8988T (cell line): ENCODE data around the gene GPR162.
A peak's percentile ranks its signal among the peaks of the same experiment; 100 is the strongest.

Experiments
- DNase-seq: peaks from one replicate; pipeline ENCODE4 v3.0.0; 2011

The GPR162 gene

GRCh38 chr12:6821591-6822425 lies at the start of gene GPR162:
Gene GPR162, plus strand, starts transcription at chr12:6821821. Its CDS starts 2,078 bp downstream, at chr12:6823899.
- DNase-seq: no peak

DNA sequence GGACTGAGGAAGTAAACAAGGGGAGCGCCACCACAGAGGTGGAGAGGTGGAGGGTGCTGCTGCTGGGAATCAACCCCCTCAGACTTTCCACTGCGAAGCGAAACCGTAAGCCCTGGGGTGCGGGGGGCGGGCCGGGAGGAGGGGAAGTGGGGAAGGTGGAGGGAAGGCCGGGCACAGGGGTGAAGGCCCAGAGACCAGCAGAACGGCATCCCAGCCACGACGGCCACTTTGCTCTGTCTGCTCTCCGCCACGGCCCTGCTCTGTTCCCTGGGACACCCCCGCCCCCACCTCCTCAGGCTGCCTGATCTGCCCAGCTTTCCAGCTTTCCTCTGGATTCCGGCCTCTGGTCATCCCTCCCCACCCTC lies 49.3 kb upstream of the GPR162 start, which contains the start of gene LAG3:
Gene LAG3, plus strand, starts transcription at position 190 of the 365 bp plus-strand sequence. CDS start 333 bp downstream, outside the sequence.
- peak; percentile 50 for DNase-seq

- no peak for DNase-seq
Observed at GRCh38 chr12:6772726-6773589, 48.7 kb upstream of the GPR162 start.

GRCh38 chr12:6773590-6774351 lies 47.9 kb upstream of the GPR162 start:
- DNase-seq: no peak

DNA sequence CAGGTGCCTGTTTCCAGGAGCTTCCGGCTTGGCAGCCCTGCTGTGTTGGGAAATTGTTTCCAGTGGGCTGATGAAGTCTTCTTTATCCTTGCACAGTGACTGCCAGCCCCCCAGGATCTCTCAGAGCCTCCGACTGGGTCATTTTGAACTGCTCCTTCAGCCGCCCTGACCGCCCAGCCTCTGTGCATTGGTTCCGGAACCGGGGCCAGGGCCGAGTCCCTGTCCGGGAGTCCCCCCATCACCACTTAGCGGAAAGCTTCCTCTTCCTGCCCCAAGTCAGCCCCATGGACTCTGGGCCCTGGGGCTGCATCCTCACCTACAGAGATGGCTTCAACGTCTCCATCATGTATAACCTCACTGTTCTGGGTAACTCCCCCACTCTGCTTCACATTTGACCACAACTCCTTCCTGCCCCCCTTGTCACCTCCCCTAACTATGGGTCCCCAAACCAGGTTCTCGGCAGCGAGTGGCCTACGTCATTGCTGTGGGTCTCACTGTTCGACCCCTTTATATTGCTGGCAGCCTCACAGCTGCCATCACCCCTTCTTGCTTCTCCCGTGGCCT lies 47.0 kb upstream of the GPR162 start:
- no peak for DNase-seq

- no peak for DNase-seq
Observed at GRCh38 chr12:6775185-6776174, 46.1 kb upstream of the GPR162 start.

DNA sequence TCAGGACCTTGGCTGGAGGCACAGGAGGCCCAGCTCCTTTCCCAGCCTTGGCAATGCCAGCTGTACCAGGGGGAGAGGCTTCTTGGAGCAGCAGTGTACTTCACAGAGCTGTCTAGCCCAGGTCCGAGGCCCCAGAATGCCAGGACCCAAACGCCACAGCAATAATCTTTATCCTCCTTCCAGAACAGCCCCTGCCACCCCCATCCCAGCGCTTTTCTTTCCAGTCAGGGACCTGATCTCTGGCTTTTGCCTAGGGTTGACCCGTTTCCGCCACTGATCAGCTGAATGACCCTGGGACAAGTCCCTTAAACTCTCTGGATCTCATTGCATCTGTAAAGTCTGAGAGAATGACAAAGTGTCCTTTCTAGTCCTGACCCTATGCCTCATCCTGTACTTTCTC lies 44.2 kb upstream of the GPR162 start:
- no peak for DNase-seq

- DNase-seq: no peak
Observed at GRCh38 chr12:6778217-6778573, 43.4 kb upstream of the GPR162 start.

GRCh38 chr12:6778574-6779550 lies 42.8 kb upstream of the GPR162 start:
- peak; percentile 76 for DNase-seq

DNA sequence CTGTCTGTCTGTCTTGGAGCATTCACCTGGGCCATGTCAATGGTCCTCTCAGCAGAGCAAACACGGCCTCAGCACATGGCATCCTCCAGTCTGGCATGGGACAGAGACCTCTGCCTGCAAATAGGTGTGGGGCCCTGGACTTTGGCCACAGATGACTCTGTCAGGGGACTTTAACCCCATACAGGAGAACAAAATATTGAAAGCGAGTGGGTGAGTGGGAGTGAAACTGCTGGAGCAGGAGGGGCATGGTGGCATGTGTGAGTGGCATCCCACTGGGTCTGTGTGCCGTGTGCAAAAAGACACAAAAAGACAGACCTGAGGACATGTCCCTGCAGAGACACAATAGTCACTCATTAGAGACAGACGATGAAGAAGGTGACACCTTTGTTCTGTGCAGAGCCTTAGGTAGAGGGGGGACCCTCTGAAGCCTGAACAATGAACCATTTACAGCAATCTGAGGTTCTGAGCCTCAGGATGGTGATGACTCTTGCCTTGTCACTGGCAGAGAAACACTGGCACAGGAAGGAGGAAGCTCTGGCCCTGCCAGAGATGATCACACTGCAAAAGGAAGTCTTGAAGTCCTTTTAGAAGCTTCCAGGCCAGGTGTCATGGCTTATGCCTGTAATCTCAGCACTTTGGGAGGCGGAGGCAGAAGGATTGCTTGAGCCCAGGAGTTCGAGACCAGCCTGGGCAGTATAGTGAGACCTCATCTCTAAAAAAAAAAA lies 41.8 kb upstream of the GPR162 start:
- no peak for DNase-seq

DNA sequence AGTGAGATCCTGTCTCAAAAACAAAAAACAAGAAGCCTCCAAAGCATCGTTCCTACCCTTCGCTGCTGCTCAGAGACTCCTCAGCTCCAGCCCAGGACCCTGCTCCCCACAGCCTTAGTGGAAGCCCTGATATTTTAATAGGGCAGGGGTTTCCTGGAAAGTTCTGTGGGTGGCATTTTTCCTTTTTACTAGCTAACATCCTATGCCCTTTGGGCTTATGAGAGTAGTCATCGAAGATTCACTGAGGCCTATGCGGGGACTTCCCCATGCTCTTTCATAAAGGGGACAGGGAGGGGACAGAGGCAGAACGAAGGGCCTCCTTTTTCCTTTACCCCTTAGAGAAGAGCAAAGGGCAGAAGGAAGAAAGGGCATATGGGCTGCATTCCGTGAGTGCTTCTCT lies 41.0 kb upstream of the GPR162 start:
- no peak for DNase-seq

DNA sequence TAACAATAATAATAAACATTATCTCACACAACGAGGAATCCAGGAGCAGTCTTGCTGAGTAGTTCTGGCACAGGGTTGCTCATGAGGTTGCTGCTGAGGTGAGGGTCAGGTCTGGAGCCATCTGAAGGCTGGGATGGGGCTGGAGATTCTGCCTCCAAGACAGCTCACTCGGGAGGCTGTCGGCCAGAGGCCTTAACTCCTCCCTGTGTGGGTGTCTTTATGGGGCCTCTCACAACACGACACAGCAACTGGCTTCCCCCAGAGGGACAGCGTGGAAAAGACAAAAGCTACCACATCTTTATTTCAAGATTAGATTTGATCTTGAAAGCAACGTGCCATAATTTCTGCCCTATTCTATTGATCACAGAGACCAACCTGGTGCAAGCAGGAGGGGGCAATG lies 39.5 kb upstream of the GPR162 start:
- DNase-seq: no peak

DNA sequence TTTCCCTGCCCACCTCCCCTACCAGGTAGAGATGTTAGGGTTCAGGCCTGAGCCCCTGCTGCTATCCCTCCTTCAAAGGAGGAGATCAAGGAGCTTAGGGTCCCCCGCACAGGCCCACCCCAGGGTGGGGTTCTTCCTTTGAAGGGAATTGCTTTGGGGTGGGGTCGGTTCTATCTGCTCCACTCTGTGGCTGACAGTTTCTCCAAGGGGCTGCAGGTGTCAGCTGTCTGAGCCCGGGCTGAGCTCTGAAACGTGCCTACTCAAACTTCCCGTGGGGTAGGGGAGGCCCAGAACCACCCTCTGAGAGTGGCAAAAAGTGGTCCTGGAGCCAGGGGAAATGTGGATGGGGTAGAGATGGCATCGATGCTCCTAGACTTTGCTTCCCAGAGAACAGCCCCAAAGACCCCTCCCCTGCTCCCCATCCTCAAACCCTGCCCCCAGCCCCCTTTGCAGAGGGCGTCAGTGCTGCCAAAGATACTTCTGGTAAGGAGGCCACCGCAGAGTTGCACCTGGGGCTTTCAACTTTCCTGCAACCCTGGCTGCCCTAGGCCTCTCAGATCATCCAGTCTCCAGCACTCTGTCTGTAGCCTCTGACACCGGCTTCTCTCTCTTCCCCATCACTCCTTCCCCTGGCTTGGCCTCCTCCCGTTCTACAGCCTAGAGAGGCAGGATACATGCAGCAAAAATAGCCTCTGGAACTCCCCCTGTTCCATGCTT lies 38.6 kb upstream of the GPR162 start:
- no peak for DNase-seq

DNA sequence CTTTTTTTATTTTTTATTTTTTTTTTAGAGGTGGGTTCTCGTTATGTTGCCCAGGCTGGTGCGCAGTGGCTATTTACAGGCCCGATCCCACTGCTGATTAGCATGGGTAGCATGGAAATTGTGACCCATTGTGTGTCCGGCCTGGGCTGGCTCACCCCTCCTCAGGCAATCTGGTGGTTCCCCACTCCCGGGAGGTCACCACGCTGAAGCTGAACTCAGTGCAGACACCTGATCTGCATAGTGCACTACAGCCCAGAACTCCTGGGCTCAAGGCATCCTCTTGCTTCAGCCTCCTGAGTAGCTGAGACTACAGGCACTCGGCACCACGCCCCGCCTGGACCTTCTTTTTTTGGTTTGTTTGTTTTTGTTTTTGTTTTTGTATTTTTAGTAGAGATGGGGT lies 37.8 kb upstream of the GPR162 start:
- DNase-seq: no peak

DNA sequence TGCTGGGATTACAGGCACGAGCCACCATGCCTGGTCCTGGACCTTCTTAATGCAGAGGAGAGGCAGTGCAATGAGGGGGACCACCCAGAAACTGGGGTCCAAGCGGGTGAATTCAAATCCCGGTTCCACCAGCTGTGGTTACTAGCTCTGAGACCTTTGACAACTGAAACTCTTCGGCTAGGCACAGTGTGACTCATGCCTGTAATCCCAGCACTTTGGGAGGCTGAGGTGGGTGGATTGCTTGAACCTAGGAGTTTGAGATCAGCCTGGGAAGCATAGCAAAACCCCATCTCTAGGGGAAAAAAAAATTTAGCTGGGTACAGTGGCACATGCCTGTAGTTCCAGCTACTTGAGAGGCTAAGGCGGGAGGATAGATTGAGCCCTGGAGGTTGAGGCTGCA lies 37.3 kb upstream of the GPR162 start:
- DNase-seq: no peak

GRCh38 chr12:6784761-6785160 lies 36.9 kb upstream of the GPR162 start:
- DNase-seq: no peak

DNA sequence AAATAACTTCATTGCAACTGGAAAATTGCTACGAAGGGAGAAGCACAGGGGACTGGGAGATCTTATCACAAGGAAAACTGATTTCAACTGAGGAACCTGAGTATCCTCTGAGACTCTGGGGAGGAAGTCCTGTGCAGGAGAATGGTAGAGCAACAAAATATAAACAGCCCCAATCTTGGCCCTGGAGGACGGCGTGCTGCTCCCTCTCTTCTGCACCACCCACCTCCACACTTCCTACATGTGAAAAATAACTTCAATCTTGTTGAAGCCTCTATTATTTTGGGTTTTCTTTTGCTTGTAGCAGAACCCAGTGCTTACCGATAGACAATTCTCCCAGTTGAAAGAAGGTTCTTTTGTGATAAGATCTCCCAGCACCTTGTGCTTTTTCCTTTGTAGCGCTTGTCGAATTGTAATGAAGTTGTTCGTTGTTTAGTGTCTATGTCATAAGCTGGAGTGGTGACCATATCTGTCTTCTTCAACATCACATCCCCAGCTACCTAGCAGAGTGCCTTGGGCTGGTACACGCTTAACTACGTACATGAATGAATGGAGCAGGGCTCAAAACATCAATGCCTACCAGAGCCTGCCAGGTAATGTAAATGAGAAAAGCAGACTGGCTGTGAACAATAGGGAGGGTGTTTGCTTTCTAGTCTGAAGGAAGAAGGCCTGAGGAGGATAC lies 35.1 kb upstream of the GPR162 start:
- no peak for DNase-seq

GRCh38 chr12:6787309-6787708 lies 34.3 kb upstream of the GPR162 start:
- no peak for DNase-seq
